Uterus (tissue), 4 donors: ENCODE data around the gene CNIH2. TPM values are rescaled to one million over a fixed set of nuclear protein-coding genes. Genes with fewer than 3 reads are reported as not detected.

Experiments
- DNase-seq, 2 donors: peaks; one replicate each; pipeline ENCODE4 v3.0.0-alpha.2; 2019 to 2020
- H3K27ac ChIP-seq, 2 donors: fragments of 200-600 bp; sonication (generic); 1 replicate in 1 of 2; 2 replicates in 1 of 2; pipeline ENCODE4 v1.5.1; 2016 to 2018
- H3K27me3 ChIP-seq, 2 donors: fragments of 200-600 bp; sonication (generic); one replicate each; pipeline ENCODE4 v1.5.1; 2018 to 2019; ENCODE audit warnings: control low read depth in 1 of 2
- H3K36me3 ChIP-seq, 2 donors: fragments of 200-600 bp; sonication (generic); one replicate each; pipeline ENCODE4 v1.5.1; 2019; ENCODE audit warnings: control low read depth in 1 of 2
- H3K4me1 ChIP-seq, 2 donors: fragments of 200-600 bp; sonication (generic); one replicate each; pipeline ENCODE4 v1.5.1; 2018 to 2019; ENCODE audit warnings: control low read depth in 1 of 2
- H3K4me3 ChIP-seq, 2 donors: fragments of 200-600 bp; sonication (generic); 1 replicate in 1 of 2; 2 replicates in 1 of 2; pipeline ENCODE4 v1.5.1; 2018 to 2019; ENCODE audit warnings: mild to moderate bottlenecking in 1 of 2
- H3K9me3 ChIP-seq, 2 donors: fragments of 200-600 bp; sonication (generic); one replicate each; pipeline ENCODE4 v1.5.1; 2019; ENCODE audit warnings: control low read depth in 1 of 2
- POLR2A ChIP-seq, 2 donors: fragments of 450-650 bp; IDR thresholded peaks; one replicate each; pipeline ENCODE4 v1.6.1; 2016; ENCODE audit warnings: antibody characterized with exemption in 2 of 2, mild to moderate bottlenecking in 1 of 2, moderate library complexity in 1 of 2
- intact Hi-C: fragments of 100-400 bp; cut with DNase I; formaldehyde crosslinking; loops from one replicate; pipeline ENCODE4 v1.15.1; 2023; ENCODE audit warnings: low total_unique reads
- total RNA-seq, 4 donors: library from RNA; depleted of rRNA in 3 of 4; stranded (reverse); fragments of >200 nt in 3 of 4; gene quantifications; one replicate each; pipeline versions ENCODE4 v1.1.0 to v1.2.4, GENCODE V29; 2014 to 2023
- TF ChIP-seq, protein P1 (sequence below), 4 experiments: fragments of 200-600 bp in 2 of 4; fragments of 450-650 bp in 2 of 4; sonication (generic) in 2 of 4; IDR thresholded peaks; one replicate each; pipeline ENCODE4 v1.5.1; 2016 to 2019; ENCODE audit warnings: antibody characterized with exemption in 4 of 4, mild to moderate bottlenecking in 2 of 4, moderate library complexity in 1 of 4
- donor health status: DM: yes; HTN: yes; CAD: no.

The CNIH2 gene
- total RNA-seq, 4 donors from 2014 or later = 1.2 to 1.5 TPM; not detected in 2

DNA sequence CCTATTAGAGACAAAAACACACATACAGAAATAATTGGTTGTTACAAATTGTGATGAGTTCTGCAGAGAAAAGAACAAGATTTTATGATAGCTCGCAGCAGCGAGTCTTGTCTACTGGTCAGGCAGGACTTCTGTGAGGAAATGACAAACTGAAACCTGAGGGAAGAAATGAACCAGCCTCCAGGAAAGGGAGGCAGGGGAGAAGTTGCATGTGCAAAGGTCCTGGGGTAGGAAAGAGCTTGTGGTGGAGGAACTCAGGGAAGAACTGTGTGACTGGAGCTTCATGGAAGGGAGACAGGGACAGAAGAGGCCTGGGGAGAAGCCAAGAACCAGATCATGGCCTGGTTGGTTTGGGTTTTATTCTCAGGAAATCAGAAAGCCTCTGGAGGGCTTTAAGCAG lies 18.8 kb upstream of the CNIH2 start:
- intact Hi-C loops = no loop called here
- Histone ChIP-seq H3K9me3 (no peaks in the 10 kb centered on the region), H3K4me3 (no peak overlapping the region), H3K27ac (no peak overlapping the region), H3K36me3 (no peaks in the 10 kb centered on the region), H3K27me3 (no peaks in the 10 kb centered on the region), H3K4me1 (peaks cover 0 to 3% of the 10 kb centered on the region in 2 donors)
- TF ChIP-seq, protein P1, sequence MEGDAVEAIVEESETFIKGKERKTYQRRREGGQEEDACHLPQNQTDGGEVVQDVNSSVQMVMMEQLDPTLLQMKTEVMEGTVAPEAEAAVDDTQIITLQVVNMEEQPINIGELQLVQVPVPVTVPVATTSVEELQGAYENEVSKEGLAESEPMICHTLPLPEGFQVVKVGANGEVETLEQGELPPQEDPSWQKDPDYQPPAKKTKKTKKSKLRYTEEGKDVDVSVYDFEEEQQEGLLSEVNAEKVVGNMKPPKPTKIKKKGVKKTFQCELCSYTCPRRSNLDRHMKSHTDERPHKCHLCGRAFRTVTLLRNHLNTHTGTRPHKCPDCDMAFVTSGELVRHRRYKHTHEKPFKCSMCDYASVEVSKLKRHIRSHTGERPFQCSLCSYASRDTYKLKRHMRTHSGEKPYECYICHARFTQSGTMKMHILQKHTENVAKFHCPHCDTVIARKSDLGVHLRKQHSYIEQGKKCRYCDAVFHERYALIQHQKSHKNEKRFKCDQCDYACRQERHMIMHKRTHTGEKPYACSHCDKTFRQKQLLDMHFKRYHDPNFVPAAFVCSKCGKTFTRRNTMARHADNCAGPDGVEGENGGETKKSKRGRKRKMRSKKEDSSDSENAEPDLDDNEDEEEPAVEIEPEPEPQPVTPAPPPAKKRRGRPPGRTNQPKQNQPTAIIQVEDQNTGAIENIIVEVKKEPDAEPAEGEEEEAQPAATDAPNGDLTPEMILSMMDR (IDR thresholded peaks at IDR 0.05) = no peak
- TF ChIP-seq POLR2A (IDR thresholded peaks at IDR 0.05) = no peak
- no peak for DNase-seq

DNA sequence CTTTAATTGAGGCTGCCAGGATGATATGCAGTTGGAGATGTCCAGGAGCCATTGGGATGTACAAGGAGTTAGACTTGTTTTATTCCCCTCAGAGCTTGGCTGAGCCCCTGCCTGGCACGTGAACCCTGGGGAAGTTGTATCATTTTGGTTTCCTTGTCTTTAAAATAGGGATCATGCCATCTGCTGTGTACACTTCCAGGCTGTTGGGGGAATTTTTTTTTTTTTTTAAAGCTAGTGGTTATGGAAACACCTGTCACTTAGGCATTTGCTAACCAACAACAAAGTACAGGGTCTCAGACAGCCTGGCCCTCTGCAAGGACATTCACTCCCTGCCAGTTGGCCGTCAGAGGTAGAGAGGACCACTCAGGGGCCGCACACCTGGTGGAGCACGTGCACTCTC lies 18.0 kb upstream of the CNIH2 start:
- H3K9me3 ChIP-seq = no peaks in the 10 kb centered on the region
- H3K36me3 ChIP-seq = no peaks in the 10 kb centered on the region
- no peaks in the 10 kb centered on the region for H3K27me3 ChIP-seq
- no peak for DNase-seq
- no peak for TF ChIP-seq POLR2A (IDR thresholded peaks at IDR 0.05)
- TF ChIP-seq, protein P1 (IDR thresholded peaks at IDR 0.05) = no peak
- no peak overlapping the region for H3K27ac ChIP-seq
- intact Hi-C loops = no loop called here
- no peak overlapping the region for H3K4me3 ChIP-seq
- peaks cover 0 to 3% of the 10 kb centered on the region in 2 donors for H3K4me1 ChIP-seq

DNA sequence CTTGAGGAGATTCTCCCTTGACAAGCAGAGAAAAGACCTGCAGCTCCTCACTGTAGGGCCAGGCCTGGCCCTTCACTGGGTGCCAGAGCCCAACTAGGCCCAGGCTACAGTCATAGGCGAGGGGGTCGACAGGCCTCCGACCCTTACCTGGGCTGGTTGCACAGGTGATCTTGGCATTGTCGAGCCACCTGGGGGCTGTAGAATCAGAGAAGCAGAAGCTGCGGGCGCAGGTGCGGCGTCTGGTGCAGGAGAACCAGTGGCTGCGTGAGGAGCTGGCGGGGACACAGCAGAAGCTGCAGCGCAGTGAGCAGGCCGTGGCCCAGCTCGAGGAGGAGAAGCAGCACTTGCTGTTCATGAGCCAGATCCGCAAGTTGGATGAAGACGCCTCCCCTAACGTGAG lies 16.4 kb upstream of the CNIH2 start:
- peaks cover 0 to 8% of the 10 kb centered on the region in 2 donors for H3K4me1 ChIP-seq
- no peaks in the 10 kb centered on the region for H3K9me3 ChIP-seq
- intact Hi-C loops = no loop called here
- H3K27ac ChIP-seq = no peak overlapping the region
- no peaks in the 10 kb centered on the region for H3K36me3 ChIP-seq
- no peaks in the 10 kb centered on the region for H3K27me3 ChIP-seq
- no peak for DNase-seq
- TF ChIP-seq POLR2A (IDR thresholded peaks at IDR 0.05) = no peak
- TF ChIP-seq, protein P1 (IDR thresholded peaks at IDR 0.05) = no peak
- H3K4me3 ChIP-seq = no peak overlapping the region

GRCh38 chr11:66262191-66262590 lies 15.8 kb upstream of the CNIH2 start:
- Histone ChIP-seq H3K4me1 (peaks cover 0 to 12% of the 10 kb centered on the region in 2 donors), H3K4me3 (no peak overlapping the region), H3K27me3 (no peaks in the 10 kb centered on the region), H3K9me3 (no peaks in the 10 kb centered on the region), H3K27ac (no peak overlapping the region), H3K36me3 (no peaks in the 10 kb centered on the region)
- TF ChIP-seq, protein P1 (IDR thresholded peaks at IDR 0.05) = no peak
- TF ChIP-seq POLR2A (IDR thresholded peaks at IDR 0.05) = no peak
- intact Hi-C loops = no loop called here
- no peak for DNase-seq

- Histone ChIP-seq H3K27me3 (no peaks in the 10 kb centered on the region), H3K27ac (no peak overlapping the region), H3K4me3 (no peak overlapping the region), H3K36me3 (no peaks in the 10 kb centered on the region), H3K4me1 (peaks cover 0 to 12% of the 10 kb centered on the region in 2 donors), H3K9me3 (no peaks in the 10 kb centered on the region)
- no peak for DNase-seq
- intact Hi-C loops = no loop called here
- TF ChIP-seq, protein P1 (IDR thresholded peaks at IDR 0.05) = no peak
- TF ChIP-seq POLR2A (IDR thresholded peaks at IDR 0.05) = no peak
These were observed 15.3 kb upstream of the CNIH2 start for GRCh38 chr11:66262696-66263095.
